Transverse colon (tissue), 4 donors: ENCODE measurements around the gene VTA1.

Experiments used
- POLR2AphosphoS5 ChIP-seq, 3 donors: sonication (generic); formaldehyde crosslinking; IDR thresholded peaks; one replicate each; pipeline ENCODE4 v1.6.1; 2016; ENCODE audit warnings: antibody characterized with exemption in 3 of 3
- TF ChIP-seq, protein P1 (sequence below), 5 experiments: fragments of 200-600 bp in 3 of 5; fragments of 450-650 bp in 2 of 5; sonication (generic) in 3 of 5; IDR thresholded peaks; 1 replicate in 2 of 5; 2 replicates in 3 of 5; pipeline ENCODE4 v1.5.1; 2016 to 2017; ENCODE audit warnings: antibody characterized with exemption in 5 of 5, inconsistent platforms in 3 of 5, mild to moderate bottlenecking in 2 of 5, moderate library complexity in 1 of 5

DNA sequence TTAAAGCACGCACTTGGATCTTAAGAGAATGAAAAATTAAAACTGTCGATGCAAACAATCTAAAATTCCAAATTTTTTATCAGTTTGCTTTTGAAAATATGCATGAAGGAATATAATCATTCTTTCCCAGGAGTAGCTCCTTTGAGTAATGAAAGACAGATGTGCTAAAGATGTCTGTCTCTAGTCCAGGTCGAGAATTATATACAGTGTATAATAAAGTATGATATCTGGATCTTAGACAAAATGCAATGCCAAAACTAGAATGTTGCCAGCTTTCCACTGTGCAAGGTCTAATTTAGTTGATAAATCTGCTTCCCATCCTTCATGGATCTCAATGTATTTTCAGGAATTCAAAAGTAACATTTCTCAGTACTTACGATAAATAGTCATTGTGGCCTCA, 89.6 kb downstream of the VTA1 start:
- TF ChIP-seq, protein P1, sequence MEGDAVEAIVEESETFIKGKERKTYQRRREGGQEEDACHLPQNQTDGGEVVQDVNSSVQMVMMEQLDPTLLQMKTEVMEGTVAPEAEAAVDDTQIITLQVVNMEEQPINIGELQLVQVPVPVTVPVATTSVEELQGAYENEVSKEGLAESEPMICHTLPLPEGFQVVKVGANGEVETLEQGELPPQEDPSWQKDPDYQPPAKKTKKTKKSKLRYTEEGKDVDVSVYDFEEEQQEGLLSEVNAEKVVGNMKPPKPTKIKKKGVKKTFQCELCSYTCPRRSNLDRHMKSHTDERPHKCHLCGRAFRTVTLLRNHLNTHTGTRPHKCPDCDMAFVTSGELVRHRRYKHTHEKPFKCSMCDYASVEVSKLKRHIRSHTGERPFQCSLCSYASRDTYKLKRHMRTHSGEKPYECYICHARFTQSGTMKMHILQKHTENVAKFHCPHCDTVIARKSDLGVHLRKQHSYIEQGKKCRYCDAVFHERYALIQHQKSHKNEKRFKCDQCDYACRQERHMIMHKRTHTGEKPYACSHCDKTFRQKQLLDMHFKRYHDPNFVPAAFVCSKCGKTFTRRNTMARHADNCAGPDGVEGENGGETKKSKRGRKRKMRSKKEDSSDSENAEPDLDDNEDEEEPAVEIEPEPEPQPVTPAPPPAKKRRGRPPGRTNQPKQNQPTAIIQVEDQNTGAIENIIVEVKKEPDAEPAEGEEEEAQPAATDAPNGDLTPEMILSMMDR (IDR thresholded peaks at IDR 0.05): no peak
- TF ChIP-seq POLR2AphosphoS5 (IDR thresholded peaks at IDR 0.05): no peak
